Erythroblast (primary cell): ENCODE data around the gene ZNF638.
"Not testable (repeated sequence)": the region's sequence is repeated elsewhere in the genome, so short reads cannot be mapped to it uniquely, and the experiment has no call there.

Experiments
- GATA1 ChIP-seq: IDR thresholded peaks from 2 replicates; pipeline ENCODE4 v1.6.1; 2011; ENCODE audit warnings: low read depth, mild to moderate bottlenecking, control low read depth, low read length, moderate library complexity
- POLR2A ChIP-seq: IDR thresholded peaks from 2 replicates; pipeline ENCODE4 v1.6.1; 2011; ENCODE audit warnings: mild to moderate bottlenecking, low read length

DNA sequence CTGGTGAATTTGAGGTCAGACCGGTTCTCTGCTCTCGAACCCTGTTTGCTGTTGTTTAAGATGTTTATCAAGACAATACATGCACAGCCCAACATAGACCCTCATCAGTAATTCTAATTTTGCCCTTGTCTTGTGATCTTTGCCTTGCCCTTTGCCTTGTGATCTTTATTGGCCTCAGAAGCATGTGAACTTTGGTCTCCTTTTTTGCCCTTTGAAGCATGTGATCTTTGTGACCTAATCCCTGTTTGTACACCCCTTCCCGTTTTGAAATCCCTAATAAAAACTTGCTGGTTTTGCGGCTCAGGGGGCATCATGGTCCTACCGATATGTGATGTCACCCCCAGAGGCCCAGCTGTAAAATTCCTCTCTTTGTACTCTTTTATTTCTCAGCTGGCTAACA, 113.6 kb downstream of the ZNF638 start:
- TF ChIP-seq POLR2A, GATA1: not testable (repeated sequence)
